OCI-LY7 (cell line): Measurements from ENCODE around the gene CDC42SE1. TPM values are rescaled to one million over a fixed set of nuclear protein-coding genes. Genes with fewer than 3 reads are reported as not detected.

ENCODE experiments used
- BruUV-seq: library from RNA; stranded (reverse); fragments of 400-500 nt; replicated peaks from 2 replicates; lab custom pipeline; 2021; lab: Mats Ljungman, UMichigan
- CTCF ChIA-PET: fragments of 300-600 bp; sonication (Branson Sonifier 250); formaldehyde crosslinking; loops from one replicate; lab custom pipeline; 2022; ENCODE audit warnings: antibody characterized with exemption; ENCODE audit not compliant: unreplicated experiment; lab: Charles Lee
- POLR2A ChIA-PET: fragments of 300-600 bp; sonication (Branson Sonifier 250); formaldehyde crosslinking; loops from one replicate; lab custom pipeline; 2022; ENCODE audit warnings: antibody characterized with exemption; lab: Charles Lee
- DNase-seq: peaks from one replicate; pipeline ENCODE4 v3.0.0-alpha.2; 2015; ENCODE audit warnings: low spot score
- H2AFZ ChIP-seq: fragments of 200-600 bp; sonication (generic), shearing (Covaris generic); 2 replicates; pipeline ENCODE4 v1.6.1; 2014; ENCODE audit warnings: mild to moderate bottlenecking, antibody characterized with exemption, low read length, moderate library complexity
- H3K27ac ChIP-seq: fragments of 200-600 bp; sonication (generic); 2 replicates; pipeline ENCODE4 v1.5.1; 2014; ENCODE audit warnings: mixed run types, low read depth, mild to moderate bottlenecking, moderate library complexity, low read length, inconsistent platforms; ENCODE audit not compliant: poor library complexity, severe bottlenecking
- H3K36me3 ChIP-seq: fragments of 200-600 bp; sonication (generic); 2 replicates; pipeline ENCODE4 v1.6.1; 2014; ENCODE audit warnings: mild to moderate bottlenecking, antibody characterized with exemption, low read length, moderate library complexity, mixed read lengths; ENCODE audit not compliant: insufficient read depth
- H3K4me1 ChIP-seq: fragments of 200-600 bp; sonication (generic); 2 replicates; pipeline ENCODE4 v1.5.1; 2014; ENCODE audit warnings: mild to moderate bottlenecking, low read length; ENCODE audit not compliant: insufficient read depth, poor library complexity, severe bottlenecking
- H3K4me2 ChIP-seq: fragments of 200-600 bp; sonication (generic); 2 replicates; pipeline ENCODE4 v1.6.1; 2014; ENCODE audit warnings: mild to moderate bottlenecking, low read length
- H3K4me3 ChIP-seq: fragments of 200-600 bp; sonication (generic); 2 replicates; pipeline ENCODE4 v1.5.1; 2014; ENCODE audit warnings: mild to moderate bottlenecking, low read depth, low read length; ENCODE audit not compliant: poor library complexity, severe bottlenecking
- H3K79me2 ChIP-seq: fragments of 200-600 bp; sonication (generic); 2 replicates; pipeline ENCODE4 v1.6.1; 2016; ENCODE audit warnings: low read depth, mild to moderate bottlenecking, low read length, moderate library complexity, mixed read lengths; ENCODE audit not compliant: insufficient read depth
- H3K9me2 ChIP-seq: fragments of 200-600 bp; sonication (generic); 2 replicates; pipeline ENCODE4 v1.6.1; 2016; ENCODE audit warnings: mild to moderate bottlenecking, low read length, mixed read lengths; ENCODE audit not compliant: insufficient read depth
- H3K9me3 ChIP-seq: fragments of 200-600 bp; sonication (generic); 2 replicates; pipeline ENCODE4 v1.6.1; 2014; ENCODE audit warnings: mild to moderate bottlenecking, mixed run types, low read length, mixed read lengths
- H4K20me1 ChIP-seq: fragments of 200-600 bp; sonication (generic); 2 replicates; pipeline ENCODE4 v1.6.1; 2014; ENCODE audit warnings: mild to moderate bottlenecking, antibody characterized with exemption, low read length, moderate library complexity, mixed read lengths; ENCODE audit not compliant: insufficient read depth
- CTCF ChIP-seq: fragments of 200-600 bp; sonication (generic); conservative IDR thresholded peaks from 2 replicates; pipeline ENCODE4 v1.5.1; 2014; ENCODE audit warnings: mild to moderate bottlenecking, antibody characterized with exemption, low read length, moderate library complexity, mixed read lengths
- EZH2phosphoT487 ChIP-seq: fragments of 200-600 bp; sonication (generic); IDR thresholded peaks from 2 replicates; pipeline ENCODE4 v1.6.1; 2018; ENCODE audit warnings: low read depth, borderline replicate concordance, mild to moderate bottlenecking, mixed run types, antibody characterized with exemption, low read length, moderate library complexity, mixed read lengths
- intact Hi-C: fragments of 100-400 bp; cut with micrococcal nuclease; formaldehyde crosslinking; loops from one replicate; pipeline ENCODE4 v1.10.0; 2022; ENCODE audit not compliant: unreplicated experiment
- total RNA-seq, 2 experiments: library from RNA; depleted of rRNA in 1 of 2; stranded (reverse); fragments of >200 nt in 1 of 2; shearing (Covaris generic) in 1 of 2; gene quantifications; 2 replicates each; pipeline ENCODE4 v1.2.3, GENCODE V29; 2014 to 2022

Gene CDC42SE1
- total RNA-seq, 2 experiments from 2014 or later = 48.2 to 63.3 TPM

DNA sequence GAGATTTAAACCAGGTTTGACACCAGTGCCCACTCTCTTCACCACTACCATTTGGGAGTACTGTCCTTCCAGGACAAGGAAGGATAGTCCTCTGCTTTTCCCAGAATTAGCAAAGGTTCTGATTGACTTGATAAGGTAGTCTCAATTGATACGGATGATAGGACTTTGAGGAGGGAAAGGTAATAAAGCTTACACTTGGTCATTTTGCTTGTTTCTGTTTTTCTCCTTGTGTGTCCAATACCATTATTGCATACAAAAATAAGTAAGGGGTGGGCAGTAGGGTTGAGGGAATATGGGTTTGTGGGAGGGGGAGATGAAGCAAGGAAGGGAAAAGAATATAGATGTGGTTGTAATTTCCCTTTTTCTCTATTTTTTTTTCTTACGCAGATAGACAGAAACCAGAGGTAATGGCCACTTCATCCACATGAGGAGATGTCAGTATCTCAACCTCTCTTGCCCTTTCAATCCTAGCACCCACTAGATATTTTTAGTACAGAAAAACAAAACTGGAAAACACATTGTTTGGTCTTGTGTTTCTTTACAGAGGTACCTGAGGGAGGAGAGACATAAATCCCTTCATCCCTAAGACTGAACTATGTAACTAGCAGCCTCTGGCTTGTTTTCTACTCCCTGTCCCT lies 9.3 kb downstream of the CDC42SE1 start:
- no peaks in the 10 kb centered on the region for H4K20me1 ChIP-seq
- BruUV-seq = no TSS peak
- no peak for DNase-seq
- no peaks in the 10 kb centered on the region for H3K79me2 ChIP-seq
- H3K4me2 ChIP-seq = no peak overlapping the region
- no peaks in the 10 kb centered on the region for H3K9me2 ChIP-seq
- H3K27ac ChIP-seq = no peak overlapping the region
- no peak overlapping the region for H3K4me3 ChIP-seq
- ChIA-PET POLR2A (interaction anchor here (0.7 to 1.3 kb wide), 2 partner anchors 10 to 43 kb away, joined by 3 to 7 read pairs; partner anchors contain the start of genes CDC42SE1 and MLLT11), CTCF (no interaction called here)
- H3K9me3 ChIP-seq = no peaks in the 10 kb centered on the region
- peaks cover 56% of the 10 kb centered on the region for H3K36me3 ChIP-seq
- no peak for TF ChIP-seq EZH2phosphoT487
- intact Hi-C loops = no loop called here
- H3K4me1 ChIP-seq = no peaks in the 10 kb centered on the region
- no peak overlapping the region for H2AFZ ChIP-seq

GRCh38 chr1:151049458-151049857 lies 10.0 kb downstream of the CDC42SE1 start:
- Histone ChIP-seq H3K36me3 (peaks cover 49% of the 10 kb centered on the region), H3K4me2 (no peak overlapping the region), H3K4me3 (no peak overlapping the region), H3K9me3 (no peaks in the 10 kb centered on the region), H4K20me1 (no peaks in the 10 kb centered on the region), H3K27ac (no peak overlapping the region), H3K4me1 (no peaks in the 10 kb centered on the region), H2AFZ (no peak overlapping the region), H3K79me2 (no peaks in the 10 kb centered on the region), H3K9me2 (no peaks in the 10 kb centered on the region)
- intact Hi-C loops = no loop called here
- no TSS peak for BruUV-seq
- ChIA-PET POLR2A (interaction anchor here (0.7 to 1.3 kb wide), 2 partner anchors 11 to 44 kb away, joined by 3 to 7 read pairs; partner anchors contain the start of genes CDC42SE1 and MLLT11), CTCF (no interaction called here)
- no peak for TF ChIP-seq CTCF
- no peak for TF ChIP-seq EZH2phosphoT487
- no peak for DNase-seq

- Histone ChIP-seq H3K36me3 (peaks cover 40% of the 10 kb centered on the region), H2AFZ (no peak overlapping the region), H4K20me1 (no peaks in the 10 kb centered on the region), H3K4me2 (peak overlapping the region; percentile 43; the same call in 1 of the 2 replicates), H3K79me2 (no peaks in the 10 kb centered on the region), H3K9me3 (no peaks in the 10 kb centered on the region), H3K4me1 (no peaks in the 10 kb centered on the region), H3K27ac (no peak overlapping the region), H3K9me2 (no peaks in the 10 kb centered on the region), H3K4me3 (no peak overlapping the region)
- POLR2A ChIA-PET = no interaction called here
- no peak for TF ChIP-seq CTCF
- no peak for TF ChIP-seq EZH2phosphoT487
- no peak for DNase-seq
- CTCF ChIA-PET = no interaction called here
- BruUV-seq = no TSS peak
- intact Hi-C loops = no loop called here
Measured at GRCh38 chr1:151048645-151049032, 10.8 kb downstream of the CDC42SE1 start.
